Liver (tissue), 9 donors: Measurements from ENCODE around the gene ERFE. TPM values are rescaled to one million over a fixed set of nuclear protein-coding genes. Genes with fewer than 3 reads are reported as not detected.
"Not testable (repeated sequence)": the region's sequence is repeated elsewhere in the genome, so short reads cannot be mapped to it uniquely, and the experiment has no call there.

Experiments
- DNase-seq: peaks from one replicate; pipeline ENCODE4 v3.0.0-alpha.2; 2017; ENCODE audit warnings: low spot score
- H3K27ac ChIP-seq, 2 donors: one replicate each; pipeline ENCODE4 v1.7.0; 2013; ENCODE audit warnings: inconsistent platforms in 2 of 2, low read length in 2 of 2, control low read depth in 1 of 2, low read depth in 1 of 2, mild to moderate bottlenecking in 1 of 2
- H3K27me3 ChIP-seq, 4 donors: one replicate each; pipeline versions ENCODE4 v1.6.1 to v1.7.0; 2013; ENCODE audit warnings: low read length in 3 of 4, inconsistent platforms in 1 of 4, mild to moderate bottlenecking in 1 of 4, moderate library complexity in 1 of 4; ENCODE audit not compliant: control insufficient read depth in 4 of 4, insufficient read depth in 4 of 4
- H3K36me3 ChIP-seq, 4 donors: one replicate each; pipeline versions ENCODE4 v1.6.1 to v1.7.0; 2013; ENCODE audit warnings: low read length in 3 of 4, mild to moderate bottlenecking in 3 of 4, low read depth in 1 of 4, moderate library complexity in 1 of 4; ENCODE audit not compliant: control insufficient read depth in 4 of 4, insufficient read depth in 3 of 4
- H3K4me1 ChIP-seq, 4 donors: one replicate each; pipeline versions ENCODE4 v1.6.1 to v1.7.0; 2013; ENCODE audit warnings: low read length in 3 of 4, mild to moderate bottlenecking in 3 of 4, moderate library complexity in 1 of 4; ENCODE audit not compliant: control insufficient read depth in 4 of 4, insufficient read depth in 4 of 4
- H3K4me3 ChIP-seq, 3 donors: one replicate each; pipeline versions ENCODE4 v1.6.1 to v1.7.0; 2013; ENCODE audit warnings: low read length in 3 of 3, control low read depth in 1 of 3, low read depth in 1 of 3, mild to moderate bottlenecking in 1 of 3
- H3K9ac ChIP-seq, 2 donors: one replicate each; pipeline ENCODE4 v1.7.0; 2013; ENCODE audit warnings: low read length in 2 of 2, mild to moderate bottlenecking in 2 of 2, moderate library complexity in 2 of 2, control low read depth in 1 of 2, low read depth in 1 of 2
- H3K9me3 ChIP-seq, 4 donors: one replicate each; pipeline versions ENCODE4 v1.6.1 to v1.7.0; 2013; ENCODE audit warnings: low read length in 3 of 4; ENCODE audit not compliant: control insufficient read depth in 4 of 4
- ATF3 ChIP-seq: IDR thresholded peaks from 2 replicates; pipeline ENCODE4 v1.6.1; 2016; ENCODE audit warnings: antibody characterized with exemption
- FOXA1 ChIP-seq: IDR thresholded peaks from 2 replicates; pipeline ENCODE4 v1.6.1; 2016; ENCODE audit warnings: antibody characterized with exemption
- FOXA2 ChIP-seq: IDR thresholded peaks from 2 replicates; pipeline ENCODE4 v1.6.1; 2016; ENCODE audit warnings: antibody characterized with exemption
- GABPA ChIP-seq, 2 donors: IDR thresholded peaks in 1 of 2; conservative IDR thresholded peaks in 1 of 2; 2 replicates each; pipeline ENCODE4 v1.6.1; 2016; ENCODE audit warnings: antibody characterized with exemption in 2 of 2, mild to moderate bottlenecking in 1 of 2, moderate library complexity in 1 of 2
- HNF4A ChIP-seq, 2 donors: conservative IDR thresholded peaks; 2 replicates each; pipeline ENCODE4 v1.6.1; 2016; ENCODE audit warnings: antibody characterized with exemption in 2 of 2, mild to moderate bottlenecking in 2 of 2
- HNF4G ChIP-seq: IDR thresholded peaks from 2 replicates; pipeline ENCODE4 v1.6.1; 2016; ENCODE audit warnings: antibody characterized with exemption
- JUND ChIP-seq, 2 donors: IDR thresholded peaks; 2 replicates each; pipeline ENCODE4 v1.6.1; 2016; ENCODE audit warnings: antibody characterized with exemption in 2 of 2
- MAX ChIP-seq: IDR thresholded peaks from 2 replicates; pipeline ENCODE4 v1.6.1; 2016; ENCODE audit warnings: antibody characterized with exemption
- NR2F2 ChIP-seq: IDR thresholded peaks from 2 replicates; pipeline ENCODE4 v1.6.1; 2016; ENCODE audit warnings: antibody characterized with exemption
- RAD21 ChIP-seq, 2 donors: IDR thresholded peaks; 2 replicates each; pipeline ENCODE4 v1.6.1; 2016; ENCODE audit warnings: antibody characterized with exemption in 2 of 2, mild to moderate bottlenecking in 2 of 2
- REST ChIP-seq: IDR thresholded peaks from 2 replicates; pipeline ENCODE4 v1.6.1; 2016; ENCODE audit warnings: antibody characterized with exemption, mild to moderate bottlenecking
- RXRA ChIP-seq, 2 donors: IDR thresholded peaks; 2 replicates each; pipeline ENCODE4 v1.6.1; 2017 to 2018; ENCODE audit warnings: antibody characterized with exemption in 2 of 2, mild to moderate bottlenecking in 1 of 2
- SP1 ChIP-seq: IDR thresholded peaks from 2 replicates; pipeline ENCODE4 v1.6.1; 2018; ENCODE audit warnings: antibody characterized with exemption, mild to moderate bottlenecking
- TAF1 ChIP-seq: conservative IDR thresholded peaks from 2 replicates; pipeline ENCODE4 v1.6.1; 2016; ENCODE audit warnings: antibody characterized with exemption, mild to moderate bottlenecking
- YY1 ChIP-seq: IDR thresholded peaks from 2 replicates; pipeline ENCODE4 v1.6.1; 2016; ENCODE audit warnings: antibody characterized with exemption, mild to moderate bottlenecking
- ZBTB33 ChIP-seq: IDR thresholded peaks from 2 replicates; pipeline ENCODE4 v1.6.1; 2016; ENCODE audit warnings: antibody characterized with exemption
- WGBS: extraction: QIAGEN DNeasy Blood & Tissue Kit; methylation state at CpG from one replicate; pipeline ENCODE4 v1.1.7; 2013; 5-methylcytosine and 5-hydroxymethylcytosine counted together
- polyA plus RNA-seq, 2 donors: library from polyadenylated mRNA; stranded (reverse) in 1 of 2; unstranded in 1 of 2; fragments of 200-250 nt in 1 of 2; fragments of >200 nt in 1 of 2; fragmentation: Nextera tagmentation in 1 of 2; extraction: Ambion mirVana in 1 of 2; gene quantifications; one replicate each; pipeline versions ENCODE4 v1.2.1 to v1.2.3, GENCODE V29; 2013 to 2015
- total RNA-seq, 2 donors: library from RNA; depleted of rRNA; stranded (reverse); fragments of >200 nt; gene quantifications; one replicate each; pipeline ENCODE4 v1.2.3, GENCODE V29; 2014
- TF ChIP-seq, protein P1 (sequence below): fragments of 150-350 bp; IDR thresholded peaks from 2 replicates; pipeline ENCODE4 v1.5.1; 2017; ENCODE audit warnings: improper control_type of control experiment, low read depth, low read length; ENCODE audit not compliant: missing input control
- donor health status: healthy.
- donor health status: healthy.
- donor health status: healthy.
- donor health status: healthy.
- donor health status: healthy.

The ERFE gene
- total and polyA plus RNA-seq, 4 donors: 0.17 to 14.0 TPM; not detected in 2

GRCh38 chr2:238114851-238115660 is 43.7 kb upstream of the ERFE start:
- WGBS: 77% methylated on average over 32 of the region's 32 CpGs
- TF ChIP-seq HNF4A (conservative IDR thresholded peaks at IDR 0.05) (peak in 1 of 2 donors; percentile 72), NR2F2 (no peak), FOXA2 (no peak), SP1 (no peak), ATF3 (no peak), MAX (no peak), JUND (IDR thresholded peaks at IDR 0.05) (no peak), ZBTB33 (no peak), RXRA (IDR thresholded peaks at IDR 0.05) (peak in 1 of 2 donors; percentile 73), YY1 (no peak), REST (no peak), GABPA (IDR thresholded peaks at IDR 0.05 in 1 of 2, conservative IDR thresholded peaks at IDR 0.05 in 1 of 2) (no peak), HNF4G (no peak), TAF1 (no peak), FOXA1 (no peak), RAD21 (IDR thresholded peaks at IDR 0.05) (no peak)
- TF ChIP-seq, protein P1, sequence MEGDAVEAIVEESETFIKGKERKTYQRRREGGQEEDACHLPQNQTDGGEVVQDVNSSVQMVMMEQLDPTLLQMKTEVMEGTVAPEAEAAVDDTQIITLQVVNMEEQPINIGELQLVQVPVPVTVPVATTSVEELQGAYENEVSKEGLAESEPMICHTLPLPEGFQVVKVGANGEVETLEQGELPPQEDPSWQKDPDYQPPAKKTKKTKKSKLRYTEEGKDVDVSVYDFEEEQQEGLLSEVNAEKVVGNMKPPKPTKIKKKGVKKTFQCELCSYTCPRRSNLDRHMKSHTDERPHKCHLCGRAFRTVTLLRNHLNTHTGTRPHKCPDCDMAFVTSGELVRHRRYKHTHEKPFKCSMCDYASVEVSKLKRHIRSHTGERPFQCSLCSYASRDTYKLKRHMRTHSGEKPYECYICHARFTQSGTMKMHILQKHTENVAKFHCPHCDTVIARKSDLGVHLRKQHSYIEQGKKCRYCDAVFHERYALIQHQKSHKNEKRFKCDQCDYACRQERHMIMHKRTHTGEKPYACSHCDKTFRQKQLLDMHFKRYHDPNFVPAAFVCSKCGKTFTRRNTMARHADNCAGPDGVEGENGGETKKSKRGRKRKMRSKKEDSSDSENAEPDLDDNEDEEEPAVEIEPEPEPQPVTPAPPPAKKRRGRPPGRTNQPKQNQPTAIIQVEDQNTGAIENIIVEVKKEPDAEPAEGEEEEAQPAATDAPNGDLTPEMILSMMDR: no peak
- H3K9me3 ChIP-seq: no peaks in the 10 kb centered on the region
- H3K9ac ChIP-seq: no peak overlapping the region
- peak overlapping the region in 1 of 2 donors; percentile 32 for H3K27ac ChIP-seq
- H3K36me3 ChIP-seq: no peaks in the 10 kb centered on the region
- H3K27me3 ChIP-seq: no peaks in the 10 kb centered on the region
- no peak for DNase-seq
- H3K4me3 ChIP-seq: no peak overlapping the region
- peaks cover 0 to 3% (median 0%) of the 10 kb centered on the region in 4 donors for H3K4me1 ChIP-seq

- H3K4me1 ChIP-seq, H3K4me3 ChIP-seq, H3K27me3 ChIP-seq, H3K27ac ChIP-seq, H3K9ac ChIP-seq, H3K9me3 ChIP-seq, DNase-seq, H3K36me3 ChIP-seq: not testable (repeated sequence)
- 93% methylated on average over 12 of the region's 12 CpGs for WGBS
Measured at GRCh38 chr2:238115709-238116108, 43.1 kb upstream of the ERFE start.
